GM12878 (cell line): Measurements from ENCODE around the gene TLE7. TPM values are rescaled to one million over a fixed set of nuclear protein-coding genes. Genes with fewer than 3 reads are reported as not detected.

ENCODE experiments used
- ATAC-seq: fragments of 200-7000 bp; cut with Tn5 transposase; 3 replicates; pipeline ENCODE4 v1.9.1; 2020; ENCODE audit warnings: mild to moderate bottlenecking, moderate library complexity
- BruUV-seq: library from RNA; stranded (reverse); fragments of 400-500 nt; replicated peaks from 2 replicates; lab custom pipeline; 2021; lab: Mats Ljungman, UMichigan
- CTCF ChIA-PET: fragments of 300-600 bp; sonication (Branson Sonifier 250); formaldehyde crosslinking; extraction: SDS; loops from one replicate; lab custom pipeline; 2021; ENCODE audit warnings: inconsistent platforms; lab: Yijun Ruan, JAX
- POLR2A ChIA-PET: fragments of 350-600 bp; formaldehyde crosslinking; extraction: SDS; loops from one replicate; lab custom pipeline; 2021; ENCODE audit warnings: inconsistent platforms; lab: Charles Lee
- RAD21 ChIA-PET: fragments of 300-600 bp; sonication (Branson Sonifier 250); formaldehyde crosslinking; loops from one replicate; lab custom pipeline; 2023; ENCODE audit warnings: antibody characterized with exemption; ENCODE audit not compliant: unreplicated experiment; lab: Charles Lee
- SMC1A ChIA-PET: fragments of 300-600 bp; sonication (Branson Sonifier 250); formaldehyde crosslinking; loops from one replicate; lab custom pipeline; 2023; ENCODE audit not compliant: unreplicated experiment, uncharacterized antibody; lab: Charles Lee
- DNase-seq: peaks from one replicate; pipeline ENCODE4 v3.0.0-alpha.2; 2011; ENCODE audit warnings: low read depth, low spot score
- FAIRE-seq: peaks from 3 replicates; lab custom pipeline; 2011; peaks lifted over from hg19 to GRCh38; lab: Jason Lieb, UNC
- H2AFZ ChIP-seq: 2 replicates; pipeline ENCODE4 v1.6.0; 2011; ENCODE audit warnings: low read depth, low read length, control low read depth; ENCODE audit not compliant: control insufficient read depth
- H3K27ac ChIP-seq: 2 replicates; pipeline ENCODE4 v1.5.1; 2011; ENCODE audit warnings: control low read depth; ENCODE audit not compliant: control insufficient read depth, insufficient read depth
- H3K27me3 ChIP-seq, 2 experiments: replicated peaks in 1 of 2; 2 replicates each; pipeline versions ENCODE4 v1.6.0 to v1.6.1; 2011; ENCODE audit warnings: low read length in 1 of 2; ENCODE audit not compliant: control insufficient read depth in 2 of 2, insufficient read depth in 2 of 2
- H3K36me3 ChIP-seq, 2 experiments: 2 replicates each; pipeline ENCODE4 v1.5.1; 2011; ENCODE audit warnings: low read length in 1 of 2; ENCODE audit not compliant: control insufficient read depth in 2 of 2, insufficient read depth in 2 of 2
- H3K4me1 ChIP-seq: 2 replicates; pipeline ENCODE4 v1.6.1; 2011; ENCODE audit warnings: mild to moderate bottlenecking, low read length, moderate library complexity, mixed read lengths; ENCODE audit not compliant: control insufficient read depth, insufficient read depth
- H3K4me2 ChIP-seq: 2 replicates; pipeline ENCODE4 v1.6.0; 2011; ENCODE audit warnings: control low read depth; ENCODE audit not compliant: control insufficient read depth, insufficient read depth
- H3K4me3 ChIP-seq: fragments of 200-600 bp; sonication (generic); 2 replicates; pipeline ENCODE4 v1.5.1; 2016
- H3K79me2 ChIP-seq: 2 replicates; pipeline ENCODE4 v1.6.0; 2011; ENCODE audit warnings: low read length; ENCODE audit not compliant: control insufficient read depth, insufficient read depth
- H3K9ac ChIP-seq: 2 replicates; pipeline ENCODE4 v1.8.0; 2011; ENCODE audit warnings: low read length, control low read depth, mixed read lengths; ENCODE audit not compliant: control insufficient read depth, insufficient read depth
- H3K9me3 ChIP-seq: replicated peaks from 3 replicates; pipeline ENCODE4 v1.5.1; 2011; ENCODE audit warnings: mild to moderate bottlenecking, low read length; ENCODE audit not compliant: control insufficient read depth, insufficient read depth
- H4K20me1 ChIP-seq: 2 replicates; pipeline ENCODE4 v1.6.0; 2011; ENCODE audit not compliant: control insufficient read depth, insufficient read depth
- ATF7 ChIP-seq: fragments of 450-650 bp; IDR thresholded peaks from 2 replicates; pipeline ENCODE4 v1.6.1; 2016; ENCODE audit warnings: low read depth, mild to moderate bottlenecking
- HDAC6 ChIP-seq: fragments of 200-600 bp; sonication (generic); IDR thresholded peaks from one replicate; pipeline ENCODE4 v1.8.0; 2017; ENCODE audit warnings: antibody characterized with exemption; ENCODE audit not compliant: unreplicated experiment
- MYB ChIP-seq: fragments of 150-350 bp; IDR thresholded peaks from 2 replicates; pipeline ENCODE4 v1.6.1; 2014; ENCODE audit warnings: mild to moderate bottlenecking, low read depth, low read length, borderline replicate concordance
- PAX8 ChIP-seq: fragments of 450-650 bp; IDR thresholded peaks from 2 replicates; pipeline ENCODE4 v1.6.1; 2017; ENCODE audit warnings: mild to moderate bottlenecking, moderate library complexity
- RUNX3 ChIP-seq: IDR thresholded peaks from 2 replicates; pipeline ENCODE4 v1.6.1; 2012; ENCODE audit warnings: low read length, inconsistent platforms
- WRNIP1 ChIP-seq: IDR thresholded peaks from 2 replicates; pipeline ENCODE4 v1.6.1; 2011; ENCODE audit warnings: low read depth, low read length, improper control_type of control experiment, borderline replicate concordance
- YY1 ChIP-seq: IDR thresholded peaks from 2 replicates; pipeline ENCODE4 v1.6.1; 2011; ENCODE audit warnings: low read depth, mild to moderate bottlenecking, low read length
- WGBS: methylation state at CpG from one replicate; pipeline ENCODE4 v1.1.6; 2016; ENCODE audit warnings: low lambda C conversion rate; ENCODE audit not compliant: insufficient replicate concordance, insufficient coverage; ENCODE audit errors: missing lambda C conversion rate; 5-methylcytosine and 5-hydroxymethylcytosine counted together
- in situ Hi-C: fragments of 300-500 bp; cut with MboI; formaldehyde crosslinking; loops from 9 replicates; pipeline ENCODE4 v1.14.3; 2018; ENCODE audit warnings: mixed read lengths
- intact Hi-C: fragments of 100-400 bp; cut with micrococcal nuclease; formaldehyde crosslinking; loops from one replicate; pipeline ENCODE4 v1.14.2; 2022; ENCODE audit not compliant: unreplicated experiment
- polyA plus RNA-seq, 11 experiments: library from polyadenylated mRNA; depleted of rRNA in 4 of 11; unstranded in 6 of 11; stranded (reverse) in 5 of 11; fragments of >200 nt; fragmentation: Nextera tagmentation in 4 of 11; fragmentation: Illumina TruSeq in 1 of 11; extraction: Ambion mirVana in 4 of 11; extraction: Trizol in 1 of 11; gene quantifications; 1 replicate in 1 of 11; 2 replicates in 10 of 11; pipeline versions ENCODE4 v1.2.1 to v1.2.3, GENCODE V29; 2011 to 2016; ENCODE audit warnings: inconsistent platforms in 2 of 11, missing spikeins in 2 of 11, low read depth in 1 of 11
- total RNA-seq, 4 experiments: library from RNA; depleted of rRNA in 3 of 4; stranded (reverse); fragments of >200 nt in 3 of 4; fragmentation: Illumina TruSeq in 1 of 4; extraction: Trizol in 1 of 4; gene quantifications; 2 replicates each; pipeline versions ENCODE4 v1.2.1 to v1.2.3, GENCODE V29; 2013 to 2021
- TF ChIP-seq, protein P1 (sequence below): IDR thresholded peaks from 2 replicates; pipeline ENCODE4 v1.6.1; 2012; ENCODE audit warnings: improper control_type of control experiment, low read depth, low read length; ENCODE audit not compliant: insufficient replicate concordance
- TF ChIP-seq, protein P2 (sequence below): fragments of 450-650 bp; IDR thresholded peaks from 2 replicates; pipeline ENCODE4 v1.6.1; 2017; ENCODE audit warnings: mild to moderate bottlenecking, moderate library complexity
- TF ChIP-seq, protein P3 (sequence below): fragments of 150-350 bp; IDR thresholded peaks from 2 replicates; pipeline ENCODE4 v1.6.1; 2014; ENCODE audit warnings: mild to moderate bottlenecking, low read depth, low read length

TLE7 gene
- total and polyA plus RNA-seq, 10 of the 15 experiments (the other 5 are each of a cell fraction or from before 2014, with no cell fraction given) = not detected

DNA sequence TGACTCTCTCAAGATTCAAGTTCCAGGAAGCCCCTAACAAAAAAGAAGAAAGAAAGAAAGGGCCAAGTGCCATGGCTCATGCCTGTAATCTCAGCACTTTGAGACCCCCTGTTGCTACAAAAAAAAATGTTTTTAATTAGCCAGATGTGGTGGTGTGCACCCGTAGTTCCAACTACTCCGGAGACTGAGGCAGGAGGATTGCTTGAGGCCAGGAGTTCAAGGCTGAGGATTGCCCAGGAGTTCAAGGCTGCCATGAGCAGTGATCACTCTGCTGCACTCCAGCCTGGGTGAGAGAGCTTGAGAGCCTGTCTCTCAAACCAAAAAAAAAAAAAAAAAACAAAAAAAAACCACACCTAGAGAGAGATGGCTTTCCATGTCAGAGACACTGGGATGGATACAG lies 18.8 kb downstream of the TLE7 start:
- ATAC-seq (no peak), DNase-seq (no peak), FAIRE-seq (no peak)
- Histone ChIP-seq H3K4me1 (no peaks in the 10 kb centered on the region), H4K20me1 (no peaks in the 10 kb centered on the region), H3K4me2 (no peak overlapping the region), H2AFZ (no peak overlapping the region), H3K9me3 (no peaks in the 10 kb centered on the region), H3K27me3 (no peaks in the 10 kb centered on the region; a peak in 1 of 4 replicates), H3K27ac (no peak overlapping the region), H3K36me3 (no peaks in the 10 kb centered on the region), H3K4me3 (no peak overlapping the region), H3K79me2 (no peaks in the 10 kb centered on the region), H3K9ac (no peak overlapping the region)
- TF ChIP-seq RUNX3 (no peak), WRNIP1 (no peak), ATF7 (no peak), PAX8 (no peak), MYB (no peak), HDAC6 (no peak), YY1 (no peak)
- TF ChIP-seq, protein P1, sequence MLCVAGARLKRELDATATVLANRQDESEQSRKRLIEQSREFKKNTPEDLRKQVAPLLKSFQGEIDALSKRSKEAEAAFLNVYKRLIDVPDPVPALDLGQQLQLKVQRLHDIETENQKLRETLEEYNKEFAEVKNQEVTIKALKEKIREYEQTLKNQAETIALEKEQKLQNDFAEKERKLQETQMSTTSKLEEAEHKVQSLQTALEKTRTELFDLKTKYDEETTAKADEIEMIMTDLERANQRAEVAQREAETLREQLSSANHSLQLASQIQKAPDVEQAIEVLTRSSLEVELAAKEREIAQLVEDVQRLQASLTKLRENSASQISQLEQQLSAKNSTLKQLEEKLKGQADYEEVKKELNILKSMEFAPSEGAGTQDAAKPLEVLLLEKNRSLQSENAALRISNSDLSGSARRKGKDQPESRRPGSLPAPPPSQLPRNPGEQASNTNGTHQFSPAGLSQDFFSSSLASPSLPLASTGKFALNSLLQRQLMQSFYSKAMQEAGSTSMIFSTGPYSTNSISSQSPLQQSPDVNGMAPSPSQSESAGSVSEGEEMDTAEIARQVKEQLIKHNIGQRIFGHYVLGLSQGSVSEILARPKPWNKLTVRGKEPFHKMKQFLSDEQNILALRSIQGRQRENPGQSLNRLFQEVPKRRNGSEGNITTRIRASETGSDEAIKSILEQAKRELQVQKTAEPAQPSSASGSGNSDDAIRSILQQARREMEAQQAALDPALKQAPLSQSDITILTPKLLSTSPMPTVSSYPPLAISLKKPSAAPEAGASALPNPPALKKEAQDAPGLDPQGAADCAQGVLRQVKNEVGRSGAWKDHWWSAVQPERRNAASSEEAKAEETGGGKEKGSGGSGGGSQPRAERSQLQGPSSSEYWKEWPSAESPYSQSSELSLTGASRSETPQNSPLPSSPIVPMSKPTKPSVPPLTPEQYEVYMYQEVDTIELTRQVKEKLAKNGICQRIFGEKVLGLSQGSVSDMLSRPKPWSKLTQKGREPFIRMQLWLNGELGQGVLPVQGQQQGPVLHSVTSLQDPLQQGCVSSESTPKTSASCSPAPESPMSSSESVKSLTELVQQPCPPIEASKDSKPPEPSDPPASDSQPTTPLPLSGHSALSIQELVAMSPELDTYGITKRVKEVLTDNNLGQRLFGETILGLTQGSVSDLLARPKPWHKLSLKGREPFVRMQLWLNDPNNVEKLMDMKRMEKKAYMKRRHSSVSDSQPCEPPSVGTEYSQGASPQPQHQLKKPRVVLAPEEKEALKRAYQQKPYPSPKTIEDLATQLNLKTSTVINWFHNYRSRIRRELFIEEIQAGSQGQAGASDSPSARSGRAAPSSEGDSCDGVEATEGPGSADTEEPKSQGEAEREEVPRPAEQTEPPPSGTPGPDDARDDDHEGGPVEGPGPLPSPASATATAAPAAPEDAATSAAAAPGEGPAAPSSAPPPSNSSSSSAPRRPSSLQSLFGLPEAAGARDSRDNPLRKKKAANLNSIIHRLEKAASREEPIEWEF = no peak
- TF ChIP-seq, protein P2, sequence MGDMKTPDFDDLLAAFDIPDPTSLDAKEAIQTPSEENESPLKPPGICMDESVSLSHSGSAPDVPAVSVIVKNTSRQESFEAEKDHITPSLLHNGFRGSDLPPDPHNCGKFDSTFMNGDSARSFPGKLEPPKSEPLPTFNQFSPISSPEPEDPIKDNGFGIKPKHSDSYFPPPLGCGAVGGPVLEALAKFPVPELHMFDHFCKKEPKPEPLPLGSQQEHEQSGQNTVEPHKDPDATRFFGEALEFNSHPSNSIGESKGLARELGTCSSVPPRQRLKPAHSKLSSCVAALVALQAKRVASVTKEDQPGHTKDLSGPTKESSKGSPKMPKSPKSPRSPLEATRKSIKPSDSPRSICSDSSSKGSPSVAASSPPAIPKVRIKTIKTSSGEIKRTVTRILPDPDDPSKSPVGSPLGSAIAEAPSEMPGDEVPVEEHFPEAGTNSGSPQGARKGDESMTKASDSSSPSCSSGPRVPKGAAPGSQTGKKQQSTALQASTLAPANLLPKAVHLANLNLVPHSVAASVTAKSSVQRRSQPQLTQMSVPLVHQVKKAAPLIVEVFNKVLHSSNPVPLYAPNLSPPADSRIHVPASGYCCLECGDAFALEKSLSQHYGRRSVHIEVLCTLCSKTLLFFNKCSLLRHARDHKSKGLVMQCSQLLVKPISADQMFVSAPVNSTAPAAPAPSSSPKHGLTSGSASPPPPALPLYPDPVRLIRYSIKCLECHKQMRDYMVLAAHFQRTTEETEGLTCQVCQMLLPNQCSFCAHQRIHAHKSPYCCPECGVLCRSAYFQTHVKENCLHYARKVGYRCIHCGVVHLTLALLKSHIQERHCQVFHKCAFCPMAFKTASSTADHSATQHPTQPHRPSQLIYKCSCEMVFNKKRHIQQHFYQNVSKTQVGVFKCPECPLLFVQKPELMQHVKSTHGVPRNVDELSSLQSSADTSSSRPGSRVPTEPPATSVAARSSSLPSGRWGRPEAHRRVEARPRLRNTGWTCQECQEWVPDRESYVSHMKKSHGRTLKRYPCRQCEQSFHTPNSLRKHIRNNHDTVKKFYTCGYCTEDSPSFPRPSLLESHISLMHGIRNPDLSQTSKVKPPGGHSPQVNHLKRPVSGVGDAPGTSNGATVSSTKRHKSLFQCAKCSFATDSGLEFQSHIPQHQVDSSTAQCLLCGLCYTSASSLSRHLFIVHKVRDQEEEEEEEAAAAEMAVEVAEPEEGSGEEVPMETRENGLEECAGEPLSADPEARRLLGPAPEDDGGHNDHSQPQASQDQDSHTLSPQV = no peak
- TF ChIP-seq, protein P3, sequence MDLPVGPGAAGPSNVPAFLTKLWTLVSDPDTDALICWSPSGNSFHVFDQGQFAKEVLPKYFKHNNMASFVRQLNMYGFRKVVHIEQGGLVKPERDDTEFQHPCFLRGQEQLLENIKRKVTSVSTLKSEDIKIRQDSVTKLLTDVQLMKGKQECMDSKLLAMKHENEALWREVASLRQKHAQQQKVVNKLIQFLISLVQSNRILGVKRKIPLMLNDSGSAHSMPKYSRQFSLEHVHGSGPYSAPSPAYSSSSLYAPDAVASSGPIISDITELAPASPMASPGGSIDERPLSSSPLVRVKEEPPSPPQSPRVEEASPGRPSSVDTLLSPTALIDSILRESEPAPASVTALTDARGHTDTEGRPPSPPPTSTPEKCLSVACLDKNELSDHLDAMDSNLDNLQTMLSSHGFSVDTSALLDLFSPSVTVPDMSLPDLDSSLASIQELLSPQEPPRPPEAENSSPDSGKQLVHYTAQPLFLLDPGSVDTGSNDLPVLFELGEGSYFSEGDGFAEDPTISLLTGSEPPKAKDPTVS = no peak
- ChIA-PET POLR2A (no interaction called here), CTCF (interaction anchor here (1.0 to 1.6 kb wide), 3 partner anchors 10 to 15 kb away, joined by 5 read pairs; no protein-coding TSS in a partner anchor), RAD21 (interaction anchor here (0.6 to 0.9 kb wide), 2 partner anchors 11 to 12 kb away, joined by 3 to 4 read pairs; no protein-coding TSS in a partner anchor), SMC1A (no interaction called here)
- intact Hi-C loops (no loop called here), in situ Hi-C loops (no loop called here)
- no TSS peak for BruUV-seq
- 10% methylated on average over 2 of the region's 2 CpGs for WGBS
